Nasal cavity respiratory epithelium epithelial cell of viscerocranial mucosa (primary cell): ENCODE data around the gene CKAP4. TPM values are rescaled to one million over a fixed set of nuclear protein-coding genes. Genes with fewer than 3 reads are reported as not detected.

Experiments used
- total RNA-seq: library from RNA; depleted of rRNA; stranded (reverse); fragments of >200 nt; gene quantifications from 2 replicates; pipeline ENCODE4 v1.2.3, GENCODE V29; 2014

The CKAP4 gene, protein sequence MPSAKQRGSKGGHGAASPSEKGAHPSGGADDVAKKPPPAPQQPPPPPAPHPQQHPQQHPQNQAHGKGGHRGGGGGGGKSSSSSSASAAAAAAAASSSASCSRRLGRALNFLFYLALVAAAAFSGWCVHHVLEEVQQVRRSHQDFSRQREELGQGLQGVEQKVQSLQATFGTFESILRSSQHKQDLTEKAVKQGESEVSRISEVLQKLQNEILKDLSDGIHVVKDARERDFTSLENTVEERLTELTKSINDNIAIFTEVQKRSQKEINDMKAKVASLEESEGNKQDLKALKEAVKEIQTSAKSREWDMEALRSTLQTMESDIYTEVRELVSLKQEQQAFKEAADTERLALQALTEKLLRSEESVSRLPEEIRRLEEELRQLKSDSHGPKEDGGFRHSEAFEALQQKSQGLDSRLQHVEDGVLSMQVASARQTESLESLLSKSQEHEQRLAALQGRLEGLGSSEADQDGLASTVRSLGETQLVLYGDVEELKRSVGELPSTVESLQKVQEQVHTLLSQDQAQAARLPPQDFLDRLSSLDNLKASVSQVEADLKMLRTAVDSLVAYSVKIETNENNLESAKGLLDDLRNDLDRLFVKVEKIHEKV
- total RNA-seq, result 92.6 and 125 TPM in 2 replicates

DNA sequence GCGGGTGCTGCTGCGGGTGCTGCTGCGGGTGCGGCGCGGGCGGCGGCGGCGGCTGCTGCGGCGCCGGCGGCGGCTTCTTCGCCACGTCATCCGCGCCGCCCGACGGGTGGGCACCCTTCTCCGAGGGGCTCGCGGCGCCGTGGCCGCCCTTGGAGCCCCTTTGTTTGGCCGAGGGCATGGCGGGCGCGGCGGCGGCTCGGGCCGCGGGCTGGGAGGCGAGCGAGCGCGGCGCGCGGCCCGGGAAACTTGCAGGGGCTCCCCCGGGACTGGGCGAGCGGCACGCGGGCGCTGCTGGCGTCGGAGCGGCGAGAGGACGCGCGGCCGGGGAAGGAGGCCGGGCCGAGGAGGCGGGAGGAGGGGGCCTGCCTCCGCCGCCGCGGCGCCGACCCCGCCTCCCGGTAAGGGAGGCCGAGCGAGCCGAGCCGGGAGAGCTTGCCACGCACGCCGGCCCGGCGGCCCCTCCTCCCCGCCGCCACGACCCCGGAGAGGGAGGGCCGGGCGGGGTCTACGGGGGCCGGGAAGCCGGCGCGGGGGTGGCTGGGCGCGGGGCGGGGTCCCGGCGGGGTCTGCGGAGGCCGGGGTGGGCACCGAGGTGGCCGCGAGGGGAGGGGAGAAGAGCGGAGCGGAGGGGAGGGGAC, at the start of gene CKAP4:
Gene CKAP4 (minus strand): TSS at position 347 of the 638 bp plus-strand sequence. CDS start 169 bp downstream, at position 178.

Other genes with a start within 250 kb of the CKAP4 start
- 4.8 and 20.5 TPM in 2 replicates for gene NUAK1, start 109.1 kb downstream of the CKAP4 start, total RNA-seq
- gene TCP11L2, start 54.7 kb upstream of the CKAP4 start, total RNA-seq, result 37.1 and 39.3 TPM in 2 replicates
- gene POLR3B, start 109.7 kb upstream of the CKAP4 start, total RNA-seq, result 14.4 and 19.0 TPM in 2 replicates